H1 (cell line): ENCODE measurements around the gene MTFR1L. TPM values are rescaled to one million over a fixed set of nuclear protein-coding genes. Genes with fewer than 3 reads are reported as not detected.

Source experiments
- JUN ChIP-seq: IDR thresholded peaks from 2 replicates; pipeline ENCODE4 v1.6.1; 2011; ENCODE audit warnings: low read depth, mild to moderate bottlenecking, improper control_type of control experiment, low read length
- polyA plus RNA-seq, 7 experiments: library from polyadenylated mRNA; depleted of rRNA in 3 of 7; stranded (reverse) in 5 of 7; unstranded in 2 of 7; fragments of >200 nt in 5 of 7; fragments of 200-250 nt in 2 of 7; gene quantifications; 1 replicate in 5 of 7; 2 replicates in 1 of 7; 4 replicates in 1 of 7; pipeline versions ENCODE4 v1.2.1 to v1.2.3, GENCODE V29; 2011 to 2013; ENCODE audit warnings: missing spikeins in 2 of 7, mixed read lengths in 2 of 7
- total RNA-seq: library from RNA; stranded (reverse); fragmentation: NEBNext Ultra II Directional; extraction: Animal tissue kit (Norgen Biotek cat#: 25700); gene quantifications from 2 replicates; pipeline ENCODE4 v1.2.1, GENCODE V29; 2021

Gene MTFR1L
- total and polyA plus RNA-seq, 2 of the 8 experiments (the other 6 are each of a cell fraction or from before 2014, with no cell fraction given) = 20.8 to 23.1 TPM

DNA sequence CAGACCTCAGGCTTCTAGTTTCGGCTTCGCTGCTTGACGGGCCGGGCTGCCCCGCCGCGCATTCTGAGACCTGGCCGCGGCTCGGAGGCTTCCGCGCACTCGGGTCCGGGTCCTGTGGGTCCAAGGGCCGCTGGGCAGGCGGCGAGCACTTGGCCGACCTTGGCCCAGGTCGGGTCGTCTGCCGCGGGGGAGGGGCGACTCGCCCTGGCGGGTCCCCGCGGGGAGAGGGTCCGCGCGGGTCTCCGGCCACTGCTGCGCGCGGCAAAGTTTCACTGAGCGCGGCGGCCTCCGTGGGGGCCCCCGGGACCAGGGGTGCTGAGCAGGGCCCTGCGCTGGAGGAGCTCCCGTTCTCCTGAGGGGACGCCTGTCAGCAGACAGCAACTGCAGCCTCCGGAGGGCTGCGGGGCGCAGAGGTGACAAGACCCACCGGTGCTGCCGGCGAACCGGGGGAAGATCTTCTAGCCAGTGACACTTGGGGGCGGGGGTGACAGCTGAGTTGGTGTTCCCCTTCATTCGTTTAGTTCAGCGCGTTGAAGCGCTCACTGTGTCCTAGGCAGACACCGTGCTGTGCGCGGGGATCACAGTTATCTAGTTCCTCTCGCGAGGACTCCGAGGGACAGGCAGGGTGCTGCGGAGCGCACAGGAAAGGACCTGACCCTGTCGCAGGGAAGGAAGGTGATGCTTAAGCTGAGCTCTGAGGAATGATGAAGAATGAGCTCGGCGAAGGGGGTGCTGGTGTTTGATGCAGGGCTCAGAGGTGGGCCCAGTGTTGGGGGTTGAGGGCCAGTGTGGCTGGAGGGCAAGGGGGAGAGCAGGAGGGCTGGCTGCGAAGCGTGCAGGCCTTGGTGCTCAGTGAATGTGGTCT lies 725 bp downstream of the MTFR1L start (continued):
- no peak for TF ChIP-seq JUN
